Peyer's patch (tissue), 4 donors: ENCODE results near the gene STRIP1. TPM values are rescaled to one million over a fixed set of nuclear protein-coding genes. Genes with fewer than 3 reads are reported as not detected.

Source experiments
- DNase-seq, 3 donors: peaks; one replicate each; pipeline ENCODE4 v3.0.0-alpha.2; 2017 to 2019
- H3K27ac ChIP-seq, 4 donors: fragments of 200-600 bp; sonication (generic); one replicate each; pipeline ENCODE4 v1.5.1; 2016 to 2019
- H3K27me3 ChIP-seq, 2 donors: fragments of 200-600 bp; sonication (generic); one replicate each; pipeline ENCODE4 v1.5.1; 2019
- H3K36me3 ChIP-seq, 3 donors: fragments of 200-600 bp; sonication (generic); one replicate each; pipeline ENCODE4 v1.5.1; 2016 to 2019
- H3K4me1 ChIP-seq, 4 donors: fragments of 200-600 bp; sonication (generic); one replicate each; pipeline ENCODE4 v1.5.1; 2016 to 2019
- H3K4me3 ChIP-seq, 4 donors: fragments of 200-600 bp; sonication (generic); 1 replicate in 3 of 4; 2 replicates in 1 of 4; pipeline ENCODE4 v1.5.1; 2016 to 2019; ENCODE audit warnings: mild to moderate bottlenecking in 1 of 4
- H3K9me3 ChIP-seq, 4 donors: fragments of 200-600 bp; sonication (generic); one replicate each; pipeline ENCODE4 v1.5.1; 2016 to 2019; ENCODE audit warnings: mild to moderate bottlenecking in 1 of 4
- POLR2A ChIP-seq, 2 donors: fragments of 450-650 bp; IDR thresholded peaks; one replicate each; pipeline ENCODE4 v1.5.1; 2017; ENCODE audit warnings: antibody characterized with exemption in 2 of 2, mild to moderate bottlenecking in 2 of 2, moderate library complexity in 2 of 2
- total RNA-seq, 4 donors: library from RNA; depleted of rRNA; stranded (reverse); fragments of >200 nt; gene quantifications; one replicate each; pipeline ENCODE4 v1.1.0, GENCODE V29; 2016
- TF ChIP-seq, protein P1 (sequence below), 6 experiments: fragments of 450-650 bp in 4 of 6; fragments of 200-600 bp in 2 of 6; sonication (generic) in 1 of 6; IDR thresholded peaks; one replicate each; pipeline ENCODE4 v1.5.1; 2017 to 2019; ENCODE audit warnings: antibody characterized with exemption in 6 of 6, mild to moderate bottlenecking in 3 of 6, moderate library complexity in 1 of 6

STRIP1 gene
- total RNA-seq, 4 donors from 2014 or later = 25.6 to 117 (median 95.1) TPM

DNA sequence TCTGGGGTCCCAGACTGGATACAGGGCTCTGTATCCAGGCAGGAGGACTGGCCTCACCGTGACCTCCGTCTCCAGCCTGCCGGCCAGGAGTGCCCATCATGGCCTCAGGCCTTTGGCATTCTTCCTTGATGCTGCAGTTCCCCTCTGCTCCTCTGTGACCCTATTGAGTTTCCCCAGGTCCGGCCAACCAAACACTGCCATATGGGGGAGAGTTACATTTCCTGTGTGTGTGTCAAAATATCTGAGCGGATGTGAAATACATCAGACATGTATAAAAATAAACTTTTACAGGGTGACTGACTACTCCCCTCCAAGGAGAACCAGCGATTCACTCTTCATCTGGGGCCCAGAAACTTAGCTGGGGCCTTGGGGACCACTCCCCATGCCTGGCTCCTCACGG lies 67.7 kb downstream of the STRIP1 start:
- Histone ChIP-seq H3K4me1 (no peaks in the 10 kb centered on the region), H3K4me3 (no peak overlapping the region), H3K36me3 (no peaks in the 10 kb centered on the region), H3K9me3 (no peaks in the 10 kb centered on the region), H3K27ac (no peak overlapping the region), H3K27me3 (no peaks in the 10 kb centered on the region)
- TF ChIP-seq, protein P1, sequence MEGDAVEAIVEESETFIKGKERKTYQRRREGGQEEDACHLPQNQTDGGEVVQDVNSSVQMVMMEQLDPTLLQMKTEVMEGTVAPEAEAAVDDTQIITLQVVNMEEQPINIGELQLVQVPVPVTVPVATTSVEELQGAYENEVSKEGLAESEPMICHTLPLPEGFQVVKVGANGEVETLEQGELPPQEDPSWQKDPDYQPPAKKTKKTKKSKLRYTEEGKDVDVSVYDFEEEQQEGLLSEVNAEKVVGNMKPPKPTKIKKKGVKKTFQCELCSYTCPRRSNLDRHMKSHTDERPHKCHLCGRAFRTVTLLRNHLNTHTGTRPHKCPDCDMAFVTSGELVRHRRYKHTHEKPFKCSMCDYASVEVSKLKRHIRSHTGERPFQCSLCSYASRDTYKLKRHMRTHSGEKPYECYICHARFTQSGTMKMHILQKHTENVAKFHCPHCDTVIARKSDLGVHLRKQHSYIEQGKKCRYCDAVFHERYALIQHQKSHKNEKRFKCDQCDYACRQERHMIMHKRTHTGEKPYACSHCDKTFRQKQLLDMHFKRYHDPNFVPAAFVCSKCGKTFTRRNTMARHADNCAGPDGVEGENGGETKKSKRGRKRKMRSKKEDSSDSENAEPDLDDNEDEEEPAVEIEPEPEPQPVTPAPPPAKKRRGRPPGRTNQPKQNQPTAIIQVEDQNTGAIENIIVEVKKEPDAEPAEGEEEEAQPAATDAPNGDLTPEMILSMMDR (IDR thresholded peaks at IDR 0.05) = no peak
- no peak for TF ChIP-seq POLR2A (IDR thresholded peaks at IDR 0.05)
- no peak for DNase-seq

Other genes with a start within 250 kb of the STRIP1 start
- 10 to 100 TPM in 3 of 4 donors, 1 to 10 TPM in 1; 8.9 to 49.5 (median 26.6) TPM for gene CSF1, start 123.8 kb upstream of the STRIP1 start, total RNA-seq
- gene AHCYL1, start 49.9 kb upstream of the STRIP1 start, total RNA-seq = 10 to 100 TPM; 51.2 to 96.4 (median 80.9) TPM
- not detected for gene ALX3, start 36.0 kb downstream of the STRIP1 start, total RNA-seq
- gene UBL4B, start 77.8 kb downstream of the STRIP1 start, total RNA-seq = not detected
- gene SLC6A17, start 115.9 kb downstream of the STRIP1 start, total RNA-seq = under 1 TPM in 2 of 4 donors, not detected in 2; 0.13 to 0.28 TPM
- gene KCNC4, start 175.7 kb downstream of the STRIP1 start, total RNA-seq = 10 to 100 TPM in 2 of 4 donors, 1 to 10 TPM in 2; 6.1 to 18.0 (median 10.4) TPM